ENCODE measurements around the gene SYT14.

- TF ChIP-seq POLR2A (IDR thresholded peaks at IDR 0.05; ENCODE audit: low read depth): no peak
- TF ChIP-seq, protein P1, sequence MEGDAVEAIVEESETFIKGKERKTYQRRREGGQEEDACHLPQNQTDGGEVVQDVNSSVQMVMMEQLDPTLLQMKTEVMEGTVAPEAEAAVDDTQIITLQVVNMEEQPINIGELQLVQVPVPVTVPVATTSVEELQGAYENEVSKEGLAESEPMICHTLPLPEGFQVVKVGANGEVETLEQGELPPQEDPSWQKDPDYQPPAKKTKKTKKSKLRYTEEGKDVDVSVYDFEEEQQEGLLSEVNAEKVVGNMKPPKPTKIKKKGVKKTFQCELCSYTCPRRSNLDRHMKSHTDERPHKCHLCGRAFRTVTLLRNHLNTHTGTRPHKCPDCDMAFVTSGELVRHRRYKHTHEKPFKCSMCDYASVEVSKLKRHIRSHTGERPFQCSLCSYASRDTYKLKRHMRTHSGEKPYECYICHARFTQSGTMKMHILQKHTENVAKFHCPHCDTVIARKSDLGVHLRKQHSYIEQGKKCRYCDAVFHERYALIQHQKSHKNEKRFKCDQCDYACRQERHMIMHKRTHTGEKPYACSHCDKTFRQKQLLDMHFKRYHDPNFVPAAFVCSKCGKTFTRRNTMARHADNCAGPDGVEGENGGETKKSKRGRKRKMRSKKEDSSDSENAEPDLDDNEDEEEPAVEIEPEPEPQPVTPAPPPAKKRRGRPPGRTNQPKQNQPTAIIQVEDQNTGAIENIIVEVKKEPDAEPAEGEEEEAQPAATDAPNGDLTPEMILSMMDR (IDR thresholded peaks at IDR 0.05): no peak
Measured at GRCh38 chr1:209890641-209891330, 47.2 kb upstream of the SYT14 start.
